Smooth muscle cell of the brain vasculature (primary cell): ENCODE results near the gene ABTB1.

ENCODE experiments used
- DNase-seq: peaks from one replicate; pipeline ENCODE4 v3.0.0-alpha.2; 2012; ENCODE audit warnings: low read depth, low spot score

ABTB1 gene

GRCh38 chr3:127719369-127719768, 46.6 kb downstream of the ABTB1 start:
- DNase-seq, result no peak

- no peak for DNase-seq
Observed at GRCh38 chr3:127720161-127720823, 47.5 kb downstream of the ABTB1 start.

DNA sequence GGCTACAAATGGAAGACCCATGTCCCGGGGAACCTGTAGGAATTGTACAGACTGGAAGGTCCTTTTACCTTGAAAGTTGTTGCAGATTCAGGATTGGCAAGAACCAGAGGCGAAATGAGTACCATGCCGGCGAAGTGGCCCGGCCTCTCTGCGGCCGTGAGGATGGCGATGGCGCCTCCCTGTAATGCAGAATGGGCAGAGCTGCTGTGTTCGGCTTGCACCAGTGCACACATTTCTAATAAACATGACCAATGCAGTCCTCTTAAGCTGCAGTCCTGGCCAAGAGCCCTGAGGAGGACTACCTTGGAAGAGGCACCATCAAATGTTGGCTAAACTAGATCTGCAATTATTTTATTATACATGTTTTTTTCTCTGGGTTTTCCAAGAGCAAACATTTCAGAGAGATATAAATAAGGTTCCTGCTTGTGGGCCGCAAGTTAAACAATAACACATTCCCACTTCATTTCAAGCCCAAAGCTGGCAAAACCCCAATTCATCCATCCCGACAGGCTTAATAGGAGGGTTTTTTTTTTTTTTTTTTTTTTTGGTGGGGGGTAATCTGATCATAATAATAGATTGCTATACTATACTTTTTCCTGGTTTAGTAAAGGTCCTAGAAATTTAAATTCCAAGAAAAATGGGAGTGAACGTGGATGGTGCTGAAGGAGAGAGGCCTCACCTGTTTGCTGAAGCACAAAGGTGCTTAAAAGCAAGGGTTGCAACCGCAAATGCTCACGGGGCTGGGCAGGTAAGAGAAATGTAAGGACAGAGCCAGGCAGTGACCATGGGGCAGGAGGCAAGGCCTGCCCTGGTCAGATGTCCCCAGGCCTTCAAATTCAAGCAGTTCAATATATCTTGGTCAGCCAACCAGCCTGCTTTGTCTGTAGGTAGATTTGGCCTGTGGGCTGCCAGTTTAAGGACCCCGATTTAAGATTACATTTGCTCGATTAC, 48.5 kb downstream of the ABTB1 start:
- DNase-seq, result no peak

- DNase-seq, result no peak
Observed at GRCh38 chr3:127722091-127722784, 49.5 kb downstream of the ABTB1 start.

DNA sequence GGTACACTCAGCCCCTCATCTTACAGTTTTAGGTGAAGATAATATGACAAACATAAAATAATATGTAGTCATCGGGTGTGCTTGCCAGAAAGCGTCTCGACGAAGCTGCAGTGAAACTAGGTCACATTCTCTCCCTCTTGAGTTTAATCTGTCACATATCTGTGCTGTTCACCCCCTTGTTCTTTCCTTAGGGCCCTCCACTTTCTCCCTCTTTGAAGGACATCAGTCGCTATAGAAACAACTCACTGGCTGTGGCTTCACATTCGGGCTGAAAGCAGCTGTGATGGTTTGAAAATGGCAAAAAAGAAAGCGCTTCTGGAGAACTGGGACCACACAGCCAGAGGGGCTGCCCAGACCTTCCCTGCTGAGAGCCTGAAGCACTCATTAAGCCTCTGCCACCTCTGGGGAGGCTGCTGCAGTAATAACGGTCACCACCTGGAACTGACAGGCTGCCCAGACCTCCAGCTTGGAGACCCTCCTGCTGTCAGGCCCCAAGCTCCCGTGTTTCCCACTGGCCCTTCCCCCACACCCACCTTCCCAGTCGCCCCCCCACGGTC, 50.3 kb downstream of the ABTB1 start:
- DNase-seq, result no peak

DNA sequence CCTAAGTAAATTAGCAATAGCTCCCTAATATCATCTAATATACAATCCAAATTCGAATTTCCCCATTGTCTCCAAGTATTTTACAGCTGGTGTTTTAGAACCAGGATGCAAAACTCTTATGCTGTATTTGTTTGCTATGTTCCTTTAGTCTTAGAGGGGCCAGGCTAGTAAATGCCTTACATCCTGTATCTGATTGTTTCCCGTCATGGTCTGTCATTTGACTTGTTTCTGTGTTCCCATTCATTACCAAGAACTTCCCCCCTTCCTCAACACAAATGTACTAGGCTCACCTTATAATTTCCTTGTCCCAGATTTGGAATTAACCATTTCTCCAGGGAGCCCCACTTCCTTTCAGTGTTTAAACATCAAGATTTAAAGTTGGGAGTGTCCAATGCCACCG, 54.1 kb downstream of the ABTB1 start:
- DNase-seq, result no peak

GRCh38 chr3:127728417-127729015, 55.8 kb downstream of the ABTB1 start:
- no peak for DNase-seq

- no peak for DNase-seq
Observed at GRCh38 chr3:127729556-127730056, 56.9 kb downstream of the ABTB1 start.

- no peak for DNase-seq
Observed at GRCh38 chr3:127730171-127730570, 57.4 kb downstream of the ABTB1 start.
